Measurements from ENCODE around the gene KRTAP5-2. TPM values are rescaled to one million over a fixed set of nuclear protein-coding genes. Genes with fewer than 3 reads are reported as not detected.

Gene KRTAP5-2
- total and polyA plus RNA-seq, 2 of the 4 experiments (the other 2 are of a cell fraction), result not detected

DNA sequence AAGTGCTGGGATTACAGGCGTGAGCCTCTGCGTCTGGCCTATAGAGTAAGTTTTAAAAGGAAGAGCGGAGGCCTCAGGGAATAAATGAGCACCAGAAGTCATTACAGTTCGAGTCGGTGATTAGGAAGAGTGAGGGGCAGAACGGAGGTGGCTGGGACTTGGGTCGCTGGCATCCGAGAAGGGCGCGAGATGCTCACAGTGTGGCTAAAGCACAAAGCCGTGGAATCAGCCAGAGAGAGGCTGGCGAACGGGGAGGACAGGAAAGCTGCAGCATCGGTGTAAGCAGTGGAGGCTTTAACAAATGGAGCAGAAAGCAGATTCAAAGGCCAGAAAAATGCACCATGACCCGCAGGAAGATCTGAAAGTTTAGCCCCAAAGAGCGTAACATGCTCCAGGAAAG lies 26.5 kb upstream of the KRTAP5-2 start:
- Histone ChIP-seq H3K4me2 (ENCODE audit: low read depth, low read length) (no peak overlapping the region), H3K4me3 (ENCODE audit: insufficient read depth, low read depth, low read length) (no peak overlapping the region), H3K4ac (ENCODE audit: low read depth, low read length) (no peak overlapping the region), H3K23ac (ENCODE audit: low read depth, low read length) (no peak overlapping the region), H3K79me1 (ENCODE audit: low read depth in 1 of 2, low read length in 2 of 2) (no peaks in the 10 kb centered on the region), H2AK9ac (replicated peaks; ENCODE audit: low read depth, low read length, poor library complexity) (no peak overlapping the region), H3K27me3 (ENCODE audit: control insufficient read depth, insufficient read depth, low read length) (peaks cover 47% of the 10 kb centered on the region), H3K56ac (ENCODE audit: extremely low read depth, insufficient read depth, low read length) (no peak overlapping the region), H4K8ac (ENCODE audit: low read depth in 2 of 2, low read length in 2 of 2) (no peak overlapping the region), H3K27ac (ENCODE audit: insufficient read depth, low read length) (no peak overlapping the region), H3K9me1 (ENCODE audit: insufficient read depth, low read length) (no peaks in the 10 kb centered on the region), H2BK20ac (ENCODE audit: low read depth, low read length) (no peak overlapping the region), H3K18ac (ENCODE audit: low read depth, low read length) (no peak overlapping the region), H2AK5ac (ENCODE audit: low read depth, low read length) (no peak overlapping the region), H3K14ac (replicated peaks; ENCODE audit: low read depth, low read length) (no peak overlapping the region), H3K9ac (ENCODE audit: low read depth, low read length) (no peak overlapping the region), H2AFZ (replicated peaks; ENCODE audit: low read length, poor library complexity) (no peak overlapping the region), H3K9me3 (ENCODE audit: control insufficient read depth, insufficient read depth, low read length) (no peaks in the 10 kb centered on the region), H4K91ac (ENCODE audit: insufficient read depth, low read depth, low read length) (no peak overlapping the region), H2BK120ac (ENCODE audit: low read depth, low read length) (no peak overlapping the region), H2BK5ac (ENCODE audit: low read depth, low read length, poor library complexity, severe bottlenecking) (no peak overlapping the region), H3K36me3 (ENCODE audit: control insufficient read depth, insufficient read depth, low read length) (no peaks in the 10 kb centered on the region), H3K4me1 (ENCODE audit: control insufficient read depth, insufficient read depth, low read length) (no peaks in the 10 kb centered on the region), H4K5ac (ENCODE audit: low read depth, low read length) (no peak overlapping the region), H4K20me1 (ENCODE audit: insufficient read depth, low read length) (no peaks in the 10 kb centered on the region), H2BK15ac (ENCODE audit: low read depth, low read length) (no peak overlapping the region)
- TF ChIP-seq SMC3 (IDR thresholded peaks at IDR 0.05; ENCODE audit: low read depth, low read length) (no peak), RFX5 (IDR thresholded peaks at IDR 0.05; ENCODE audit: low read depth, low read length) (no peak), FOS (IDR thresholded peaks at IDR 0.05; ENCODE audit: low read depth, low read length) (no peak), RAD21 (IDR thresholded peaks at IDR 0.05; ENCODE audit: low read length) (no peak), CHD1 (IDR thresholded peaks at IDR 0.05; ENCODE audit: low read depth, low read length) (no peak), NFE2L2 (IDR thresholded peaks at IDR 0.05; ENCODE audit: low read depth, low read length) (no peak), MAZ (IDR thresholded peaks at IDR 0.05; ENCODE audit: borderline replicate concordance, low read depth, low read length) (no peak), RCOR1 (IDR thresholded peaks at IDR 0.05; ENCODE audit: insufficient replicate concordance, low read length) (no peak), MXI1 (IDR thresholded peaks at IDR 0.05; ENCODE audit: borderline replicate concordance, low read depth, low read length) (no peak), CEBPB (IDR thresholded peaks at IDR 0.05; ENCODE audit: low read depth, low read length) (no peak), MAFK (IDR thresholded peaks at IDR 0.05; ENCODE audit: low read depth, low read length) (no peak), POLR2A (IDR thresholded peaks at IDR 0.05; ENCODE audit: low read depth, low read length) (no peak), BHLHE40 (IDR thresholded peaks at IDR 0.05; ENCODE audit: low read depth, low read length) (no peak)
- TF ChIP-seq, protein P1, sequence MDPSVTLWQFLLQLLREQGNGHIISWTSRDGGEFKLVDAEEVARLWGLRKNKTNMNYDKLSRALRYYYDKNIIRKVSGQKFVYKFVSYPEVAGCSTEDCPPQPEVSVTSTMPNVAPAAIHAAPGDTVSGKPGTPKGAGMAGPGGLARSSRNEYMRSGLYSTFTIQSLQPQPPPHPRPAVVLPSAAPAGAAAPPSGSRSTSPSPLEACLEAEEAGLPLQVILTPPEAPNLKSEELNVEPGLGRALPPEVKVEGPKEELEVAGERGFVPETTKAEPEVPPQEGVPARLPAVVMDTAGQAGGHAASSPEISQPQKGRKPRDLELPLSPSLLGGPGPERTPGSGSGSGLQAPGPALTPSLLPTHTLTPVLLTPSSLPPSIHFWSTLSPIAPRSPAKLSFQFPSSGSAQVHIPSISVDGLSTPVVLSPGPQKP (IDR thresholded peaks at IDR 0.05; ENCODE audit: borderline replicate concordance, low read depth, low read length), result no peak
- TF ChIP-seq, protein P2, sequence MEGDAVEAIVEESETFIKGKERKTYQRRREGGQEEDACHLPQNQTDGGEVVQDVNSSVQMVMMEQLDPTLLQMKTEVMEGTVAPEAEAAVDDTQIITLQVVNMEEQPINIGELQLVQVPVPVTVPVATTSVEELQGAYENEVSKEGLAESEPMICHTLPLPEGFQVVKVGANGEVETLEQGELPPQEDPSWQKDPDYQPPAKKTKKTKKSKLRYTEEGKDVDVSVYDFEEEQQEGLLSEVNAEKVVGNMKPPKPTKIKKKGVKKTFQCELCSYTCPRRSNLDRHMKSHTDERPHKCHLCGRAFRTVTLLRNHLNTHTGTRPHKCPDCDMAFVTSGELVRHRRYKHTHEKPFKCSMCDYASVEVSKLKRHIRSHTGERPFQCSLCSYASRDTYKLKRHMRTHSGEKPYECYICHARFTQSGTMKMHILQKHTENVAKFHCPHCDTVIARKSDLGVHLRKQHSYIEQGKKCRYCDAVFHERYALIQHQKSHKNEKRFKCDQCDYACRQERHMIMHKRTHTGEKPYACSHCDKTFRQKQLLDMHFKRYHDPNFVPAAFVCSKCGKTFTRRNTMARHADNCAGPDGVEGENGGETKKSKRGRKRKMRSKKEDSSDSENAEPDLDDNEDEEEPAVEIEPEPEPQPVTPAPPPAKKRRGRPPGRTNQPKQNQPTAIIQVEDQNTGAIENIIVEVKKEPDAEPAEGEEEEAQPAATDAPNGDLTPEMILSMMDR (conservative IDR thresholded peaks at IDR 0.05; ENCODE audit: low read depth, low read length), result no peak
- TF ChIP-seq, protein P3, sequence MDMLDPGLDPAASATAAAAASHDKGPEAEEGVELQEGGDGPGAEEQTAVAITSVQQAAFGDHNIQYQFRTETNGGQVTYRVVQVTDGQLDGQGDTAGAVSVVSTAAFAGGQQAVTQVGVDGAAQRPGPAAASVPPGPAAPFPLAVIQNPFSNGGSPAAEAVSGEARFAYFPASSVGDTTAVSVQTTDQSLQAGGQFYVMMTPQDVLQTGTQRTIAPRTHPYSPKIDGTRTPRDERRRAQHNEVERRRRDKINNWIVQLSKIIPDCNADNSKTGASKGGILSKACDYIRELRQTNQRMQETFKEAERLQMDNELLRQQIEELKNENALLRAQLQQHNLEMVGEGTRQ (IDR thresholded peaks at IDR 0.05; ENCODE audit: low read depth, low read length), result no peak
- DNase-seq, result no peak
- 63% methylated on average over 16 of the region's 16 CpGs; no CpG with 5 or more reads in 1 of the 2 experiments for WGBS, 2 experiments (ENCODE audit: extremely low coverage in 2 of 2, insufficient read length in 1 of 2)
- in situ Hi-C loops (cut with MboI; ENCODE audit: low sequenced_read_pairs) (no loop called here), intact Hi-C loops (cut with micrococcal nuclease) (no loop called here), dilution Hi-C loops (cut with HindIII; ENCODE audit: low sequenced_read_pairs, unreplicated experiment) (no loop called here)
- CTCF ChIA-PET, result no interaction called here
- BruUV-seq (replicated peaks), result no TSS peak
- no peak for ATAC-seq (ENCODE audit: low read depth)
- POLR2A ChIA-PET (ENCODE audit: unreplicated experiment), result no interaction called here
